ENCODE measurements around the gene HOXB3.

Gene HOXB3

GRCh38 chr17:48553190-48553547 is 36.9 kb downstream of the HOXB3 start:
- no peak for DNase-seq

GRCh38 chr17:48552466-48553189 is 37.4 kb downstream of the HOXB3 start:
- DNase-seq, result no peak

- no peak for DNase-seq
Observed at GRCh38 chr17:48551596-48552465, 38.2 kb downstream of the HOXB3 start.

- DNase-seq, result no peak
Observed at GRCh38 chr17:48551214-48551555, 38.9 kb downstream of the HOXB3 start.

- DNase-seq, result no peak
Observed at GRCh38 chr17:48550502-48551213, 39.4 kb downstream of the HOXB3 start.

GRCh38 chr17:48549914-48550501 is 40.0 kb downstream of the HOXB3 start:
- no peak for DNase-seq

- no peak for DNase-seq
Observed at GRCh38 chr17:48549281-48549630, 40.8 kb downstream of the HOXB3 start.

GRCh38 chr17:48548523-48549280 is 41.3 kb downstream of the HOXB3 start:
- no peak for DNase-seq

GRCh38 chr17:48547808-48548522 is 42.1 kb downstream of the HOXB3 start:
- peak; percentile 54 for DNase-seq

- no peak for DNase-seq
Observed at GRCh38 chr17:48546924-48547807, 42.9 kb downstream of the HOXB3 start.

GRCh38 chr17:48546137-48546923 is 43.7 kb downstream of the HOXB3 start:
- no peak for DNase-seq

GRCh38 chr17:48545539-48545938 is 44.5 kb downstream of the HOXB3 start:
- no peak for DNase-seq

- no peak for DNase-seq
Observed at GRCh38 chr17:48545022-48545375, 45.0 kb downstream of the HOXB3 start, which contains the start of gene HOXB2. HOXB2 (minus strand) TSS chr17:48545109; CDS start chr17:48544911, 198 bp downstream.

- DNase-seq, result peak; percentile 41
Observed at GRCh38 chr17:48544349-48545021, 45.6 kb downstream of the HOXB3 start.

- peak; percentile 63 for DNase-seq
Observed at GRCh38 chr17:48543854-48544348, 46.1 kb downstream of the HOXB3 start.

- peak; percentile 63 for DNase-seq
Observed at GRCh38 chr17:48543107-48543853, 46.8 kb downstream of the HOXB3 start.

GRCh38 chr17:48542698-48543106 is 47.3 kb downstream of the HOXB3 start:
- DNase-seq, result no peak

- DNase-seq, result peak; percentile 37
Observed at GRCh38 chr17:48542114-48542656, 47.9 kb downstream of the HOXB3 start.

Measured in activated naive CD4-positive, alpha-beta T cell treated with anti-CD3 and anti-CD28 coated beads, Interleukin-2, amount 50 U/mL, for 16 hours (primary cell).